Tibial nerve (tissue), 4 donors: ENCODE measurements around the gene HECTD4. TPM values are rescaled to one million over a fixed set of nuclear protein-coding genes. Genes with fewer than 3 reads are reported as not detected.

Source experiments
- DNase-seq, 2 donors: peaks; one replicate each; pipeline ENCODE4 v3.0.0-alpha.2; 2019; ENCODE audit warnings: low spot score in 2 of 2
- H3K27ac ChIP-seq, 4 donors: fragments of 200-600 bp; sonication (generic) in 3 of 4; one replicate each; pipeline ENCODE4 v1.5.1; 2017 to 2019; ENCODE audit warnings: mild to moderate bottlenecking in 1 of 4
- H3K27me3 ChIP-seq, 2 donors: fragments of 200-600 bp; sonication (generic) in 1 of 2; one replicate each; pipeline versions ENCODE4 v1.5.1 to v1.6.0; 2017 to 2019
- H3K36me3 ChIP-seq, 3 donors: fragments of 200-600 bp; sonication (generic); one replicate each; pipeline ENCODE4 v1.5.1; 2018 to 2019
- H3K4me1 ChIP-seq, 4 donors: fragments of 200-600 bp; sonication (generic) in 3 of 4; one replicate each; pipeline ENCODE4 v1.5.1; 2017 to 2019
- H3K4me3 ChIP-seq, 4 donors: fragments of 200-600 bp; sonication (generic) in 3 of 4; one replicate each; pipeline ENCODE4 v1.5.1; 2017 to 2019; ENCODE audit warnings: mild to moderate bottlenecking in 1 of 4, moderate library complexity in 1 of 4
- H3K9me3 ChIP-seq, 4 donors: fragments of 200-600 bp; sonication (generic) in 3 of 4; one replicate each; pipeline ENCODE4 v1.5.1; 2017 to 2019
- CTCF ChIP-seq, 5 experiments: fragments of 200-600 bp in 3 of 5; fragments of 450-650 bp in 2 of 5; sonication (generic) in 3 of 5; IDR thresholded peaks; one replicate each; pipeline ENCODE4 v1.5.1; 2016 to 2019; ENCODE audit warnings: antibody characterized with exemption in 5 of 5, mild to moderate bottlenecking in 3 of 5, moderate library complexity in 2 of 5
- EP300 ChIP-seq, 2 donors: sonication (generic); formaldehyde crosslinking; IDR thresholded peaks; one replicate each; pipeline ENCODE4 v1.6.1; 2017; ENCODE audit warnings: antibody characterized with exemption in 2 of 2, mild to moderate bottlenecking in 1 of 2
- POLR2A ChIP-seq, 2 donors: fragments of 450-650 bp; IDR thresholded peaks; one replicate each; pipeline ENCODE4 v1.6.1; 2017; ENCODE audit warnings: antibody characterized with exemption in 2 of 2, mild to moderate bottlenecking in 2 of 2, moderate library complexity in 2 of 2
- WGBS, 2 donors: methylation state at CpG; one replicate each; pipeline ENCODE4 v1.1.5; 2018; 5-methylcytosine and 5-hydroxymethylcytosine counted together
- total RNA-seq, 4 donors: library from RNA; depleted of rRNA; stranded (reverse); fragments of >200 nt; gene quantifications; one replicate each; pipeline ENCODE4 v1.1.0, GENCODE V29; 2016

The HECTD4 gene
- total RNA-seq, 4 donors from 2014 or later = 43.0 to 70.5 (median 58.5) TPM

DNA sequence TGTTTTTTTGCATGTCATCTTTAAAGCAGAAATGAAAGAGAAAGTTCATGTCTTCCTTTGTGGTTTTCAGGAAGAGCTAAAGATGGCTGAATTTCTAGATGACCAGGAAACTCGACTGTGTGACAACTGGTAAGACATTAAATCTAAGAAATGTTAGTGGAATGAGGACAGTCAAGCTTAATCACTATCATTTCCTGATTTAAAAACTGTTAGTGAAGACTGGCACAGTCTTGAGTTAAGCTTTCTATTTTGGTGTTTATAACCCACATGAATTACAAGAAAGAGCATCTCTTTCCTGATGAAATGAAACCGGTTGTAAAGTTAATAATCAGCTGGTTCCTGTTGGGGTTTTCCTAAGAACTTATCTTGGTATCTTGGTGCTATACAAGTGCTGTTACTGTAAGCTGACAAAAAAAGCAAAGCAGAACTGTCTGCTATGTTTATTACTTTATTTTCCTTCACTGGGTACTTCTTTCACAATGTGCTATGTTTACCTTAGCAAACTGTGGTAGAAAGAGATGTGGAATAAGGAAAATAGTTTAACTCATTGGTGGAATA, 251.7 kb downstream of the HECTD4 start:
- Histone ChIP-seq H3K4me3 (peak overlapping the region in 1 of 4 donors; percentile 8), H3K27me3 (no peaks in the 10 kb centered on the region), H3K4me1 (peaks cover 0 to 69% (median 33%) of the 10 kb centered on the region in 4 donors), H3K9me3 (no peaks in the 10 kb centered on the region), H3K27ac (peak overlapping the region in 3 of 4 donors; percentile 53 to 71 (median 62)), H3K36me3 (peaks cover 0 to 15% (median 7%) of the 10 kb centered on the region in 3 donors)
- 33 to 41% methylated on average over 2 of the region's 2 CpGs for WGBS, 2 donors
- no peak for TF ChIP-seq POLR2A (IDR thresholded peaks at IDR 0.05)
- no peak for TF ChIP-seq CTCF (IDR thresholded peaks at IDR 0.05)
- no peak for TF ChIP-seq EP300 (IDR thresholded peaks at IDR 0.05)
- DNase-seq = no peak

- Histone ChIP-seq H3K36me3 (no peaks in the 10 kb centered on the region), H3K9me3 (no peaks in the 10 kb centered on the region), H3K27me3 (no peaks in the 10 kb centered on the region), H3K27ac (peak overlapping the region in 2 of 4 donors; percentile 89 to 95), H3K4me1 (peaks cover 0 to 76% (median 33%) of the 10 kb centered on the region in 4 donors), H3K4me3 (peak overlapping the region in 1 of 4 donors; percentile 95)
- 80 to 85% methylated on average over 7 of the region's 7 CpGs for WGBS, 2 donors
- DNase-seq = no peak
- TF ChIP-seq CTCF (IDR thresholded peaks at IDR 0.05) (no peak), EP300 (IDR thresholded peaks at IDR 0.05) (no peak), POLR2A (IDR thresholded peaks at IDR 0.05) (no peak)
Observed at GRCh38 chr12:112126911-112127310, 255.3 kb downstream of the HECTD4 start.

GRCh38 chr12:112126000-112126438, 256.2 kb downstream of the HECTD4 start:
- Histone ChIP-seq H3K4me3 (peak overlapping the region; percentile 56 to 95 (median 86)), H3K36me3 (no peaks in the 10 kb centered on the region), H3K27ac (peak overlapping the region; percentile 53 to 97 (median 92)), H3K9me3 (no peaks in the 10 kb centered on the region), H3K27me3 (no peaks in the 10 kb centered on the region), H3K4me1 (peaks cover 0 to 73% (median 32%) of the 10 kb centered on the region in 4 donors)
- 0 to 3% methylated on average over 16 to 25 of the region's 25 CpGs for WGBS, 2 donors
- DNase-seq = no peak
- no peak for TF ChIP-seq POLR2A (IDR thresholded peaks at IDR 0.05)
- no peak for TF ChIP-seq EP300 (IDR thresholded peaks at IDR 0.05)
- TF ChIP-seq CTCF (IDR thresholded peaks at IDR 0.05) = no peak

- 0% methylated on average over 20 to 34 of the region's 63 CpGs for WGBS, 2 donors
- Histone ChIP-seq H3K36me3 (no peaks in the 10 kb centered on the region), H3K9me3 (no peaks in the 10 kb centered on the region), H3K4me3 (peak within 1 kb of the TSS; percentile 56 to 95 (median 86)), H3K27ac (peak within 1 kb of the TSS; percentile 53 to 97 (median 92)), H3K4me1 (peaks cover 0 to 68% (median 29%) of the 10 kb centered on the region in 4 donors), H3K27me3 (no peaks in the 10 kb centered on the region)
- DNase-seq = peak; percentile 97
- TF ChIP-seq POLR2A (IDR thresholded peaks at IDR 0.05) (peak; percentile 93 to 97), EP300 (IDR thresholded peaks at IDR 0.05) (peak; percentile 87 to 98), CTCF (IDR thresholded peaks at IDR 0.05) (peak in 2 of 5 experiments; percentile 43 to 49)
Observed at GRCh38 chr12:112125250-112125999, 256.8 kb downstream of the HECTD4 start, which contains the start of gene TRAFD1. Gene TRAFD1 (plus strand): TSS chr12:112125560. CDS start chr12:112130523, 4,963 bp downstream.

DNA sequence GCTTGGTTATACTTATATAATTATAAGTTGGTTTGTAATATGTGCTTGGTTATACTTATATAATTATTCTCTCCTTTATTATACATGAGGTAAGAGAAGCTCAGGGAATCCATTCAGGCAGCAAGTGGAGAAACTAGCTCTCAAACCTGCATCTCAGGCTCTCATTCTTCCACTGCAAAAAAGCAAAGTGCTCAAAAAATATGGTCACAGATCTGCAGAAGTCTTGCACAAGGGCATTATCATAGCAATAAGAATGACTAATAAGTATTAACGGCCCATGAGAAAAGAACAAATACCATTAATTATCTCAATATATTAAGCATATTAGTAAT, 257.3 kb downstream of the HECTD4 start:
- H3K27ac ChIP-seq = peak overlapping the region in 2 of 4 donors; percentile 9 to 95
- H3K4me1 ChIP-seq = peaks cover 0 to 62% (median 23%) of the 10 kb centered on the region in 4 donors
- WGBS, 2 donors = 0% methylated on average over 1 of the region's 1 CpG

More for the DNA sequence above, 257.3 kb downstream of the HECTD4 start:
- no peaks in the 10 kb centered on the region for H3K36me3 ChIP-seq
- no peaks in the 10 kb centered on the region for H3K27me3 ChIP-seq
- H3K9me3 ChIP-seq = no peaks in the 10 kb centered on the region
- DNase-seq = no peak
- H3K4me3 ChIP-seq = peak overlapping the region in 3 of 4 donors; percentile 56 to 95 (median 81)
- no peak for TF ChIP-seq POLR2A (IDR thresholded peaks at IDR 0.05)
- no peak for TF ChIP-seq CTCF (IDR thresholded peaks at IDR 0.05)
- TF ChIP-seq EP300 (IDR thresholded peaks at IDR 0.05) = no peak
